ENCODE results near the gene PPP1R27. TPM values are rescaled to one million over a fixed set of nuclear protein-coding genes. Genes with fewer than 3 reads are reported as not detected.

PPP1R27 gene
- total and polyA plus RNA-seq, 9 of the 15 experiments (the other 6 are each of a cell fraction or from before 2014, with no cell fraction given) = 0.29 to 6.9 (median 1.5) TPM; not detected in 2

- TF ChIP-seq MAFK (IDR thresholded peaks at IDR 0.05; ENCODE audit: low read length) (no peak), BRF1 (IDR thresholded peaks at IDR 0.05; ENCODE audit: borderline replicate concordance, extremely low read depth, insufficient read length) (no peak), ZNF217 (CRISPR knock-in tag; IDR thresholded peaks at IDR 0.05) (no peak), EGR1 (conservative IDR thresholded peaks at IDR 0.05) (no peak; the same call in 1 of the 2 replicates), MYNN (IDR thresholded peaks at IDR 0.05) (peak; percentile 80; the same call in 1 of the 2 replicates), MYNN (CRISPR knock-in tag; IDR thresholded peaks at IDR 0.05) (no peak), ARID3A (IDR thresholded peaks at IDR 0.05; ENCODE audit: borderline replicate concordance, low read depth, low read length) (peak; percentile 35; the same call in 1 of the 2 replicates), HNRNPL (IDR thresholded peaks at IDR 0.05; ENCODE audit: low read depth, low read length) (0 out of 2 replicates have a peak, but pooled peaks have one; percentile 27), SRSF9 (IDR thresholded peaks at IDR 0.05; ENCODE audit: borderline replicate concordance, low read depth, low read length) (no peak), SAFB (IDR thresholded peaks at IDR 0.05; ENCODE audit: borderline replicate concordance, low read depth, low read length) (no peak), HEY1 (CRISPR knock-in tag; IDR thresholded peaks at IDR 0.05; ENCODE audit: borderline replicate concordance) (no peak), ATF7 (IDR thresholded peaks at IDR 0.05) (peak; percentile 72), YBX1 (IDR thresholded peaks at IDR 0.05) (no peak), TFAP4 (CRISPR knock-in tag; IDR thresholded peaks at IDR 0.05; ENCODE audit: borderline replicate concordance) (peak; percentile 80; the same call in 1 of the 2 replicates), ZNF175 (CRISPR knock-in tag; IDR thresholded peaks at IDR 0.05; ENCODE audit: low read depth) (peak; percentile 95), ETV5 (CRISPR knock-in tag; IDR thresholded peaks at IDR 0.05; ENCODE audit: low read depth) (peak; percentile 70), EHMT2 (IDR thresholded peaks at IDR 0.05) (no peak)
Observed at GRCh38 chr17:81821603-81822311, 13.1 kb downstream of the PPP1R27 start (continued).
